Measurements from ENCODE around the gene HGS.

GRCh38 chr17:81700353-81701287, 16.8 kb downstream of the HGS start:
- TF ChIP-seq CTCF (IDR thresholded peaks at IDR 0.05) (no peak), POLR2A (IDR thresholded peaks at IDR 0.05) (no peak), POLR2AphosphoS5 (IDR thresholded peaks at IDR 0.05; ENCODE audit: insufficient read depth in 1 of 2, low read depth in 1 of 2) (no peak)

Measured in vagina (tissue), 2 donors.